ENCODE data around the gene AKAP4.

GRCh38 chrX:50180073-50180940, 20.5 kb downstream of the AKAP4 start:
- TF ChIP-seq CTCF (conservative IDR thresholded peaks at IDR 0.05; ENCODE audit: low read length), result no peak
- TF ChIP-seq EZH2phosphoT487 (IDR thresholded peaks at IDR 0.05; ENCODE audit: borderline replicate concordance, low read depth, low read length), result no peak

All from OCI-LY7 (cell line).